Stimulated activated CD4-positive, alpha-beta T cell treated with anti-CD3 and anti-CD28 coated beads, Interleukin-1b, Interleukin-23, amount 100 ng/mL, for 1 hour (primary cell): Measurements from ENCODE around the gene NDUFB4.
A peak's percentile ranks its signal among the peaks of the same experiment; 100 is the strongest.

Experiments
- DNase-seq, 2 donors: peaks; one replicate each; pipeline ENCODE4 v3.0.0-alpha.2; 2020; ENCODE audit warnings: low read depth in 2 of 2

NDUFB4 gene

DNA sequence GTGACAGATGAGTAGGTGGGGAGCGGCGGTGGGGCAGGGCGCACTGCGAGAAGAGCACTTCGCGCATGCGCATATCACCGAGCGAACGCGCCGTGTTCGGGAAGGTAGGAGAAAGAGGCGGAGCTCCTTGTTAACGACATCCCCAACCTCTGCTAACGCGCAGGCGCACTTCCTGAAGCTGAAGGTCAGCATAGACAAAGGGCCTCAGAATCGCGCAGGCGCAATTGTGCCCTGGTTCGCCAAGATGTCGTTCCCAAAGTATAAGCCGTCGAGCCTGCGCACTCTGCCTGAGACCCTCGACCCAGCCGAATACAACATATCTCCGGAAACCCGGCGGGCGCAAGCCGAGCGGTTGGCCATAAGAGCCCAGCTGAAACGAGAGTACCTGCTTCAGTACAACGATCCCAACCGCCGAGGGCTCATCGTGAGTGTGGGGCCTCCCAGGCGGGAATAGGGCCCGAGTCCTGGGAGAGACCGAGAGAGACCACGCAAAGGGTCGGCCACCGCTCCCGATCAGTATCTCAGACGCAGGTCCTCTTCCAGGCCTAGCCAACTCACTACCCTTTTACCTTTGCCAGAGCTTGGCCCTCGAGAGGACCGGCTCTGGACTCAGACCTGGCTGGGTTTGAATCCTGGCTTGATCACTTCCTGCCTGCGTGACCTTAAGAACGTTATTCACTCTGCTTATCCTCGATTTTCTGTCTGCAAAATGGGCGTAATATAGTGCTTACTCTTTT is at the start of gene NDUFB4:
NDUFB4 (plus strand) TSS at position 221 of the 737 bp plus-strand sequence; CDS start at position 245, 24 bp downstream.
- DNase-seq: peak; percentile 84 to 91

DNA sequence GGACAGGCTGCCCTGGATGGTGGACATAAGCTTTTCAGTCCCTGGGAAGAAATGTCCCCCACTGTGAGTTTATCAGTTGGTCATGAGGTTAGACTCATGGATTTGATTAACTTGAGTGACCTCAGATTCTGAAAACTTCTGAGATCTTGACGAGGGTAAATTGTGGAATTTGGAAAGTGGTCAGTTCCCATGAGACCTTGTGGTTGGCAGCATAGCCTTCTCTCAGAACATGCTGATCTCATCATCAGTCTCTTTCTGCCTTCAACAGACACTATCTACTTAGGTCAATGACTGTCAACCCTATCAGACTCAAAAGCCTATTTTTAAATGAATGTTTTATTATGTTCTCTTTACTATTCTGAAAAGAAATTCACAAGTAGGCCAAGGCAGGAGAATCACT is 45.6 kb upstream of the NDUFB4 start:
- no peak for DNase-seq

DNA sequence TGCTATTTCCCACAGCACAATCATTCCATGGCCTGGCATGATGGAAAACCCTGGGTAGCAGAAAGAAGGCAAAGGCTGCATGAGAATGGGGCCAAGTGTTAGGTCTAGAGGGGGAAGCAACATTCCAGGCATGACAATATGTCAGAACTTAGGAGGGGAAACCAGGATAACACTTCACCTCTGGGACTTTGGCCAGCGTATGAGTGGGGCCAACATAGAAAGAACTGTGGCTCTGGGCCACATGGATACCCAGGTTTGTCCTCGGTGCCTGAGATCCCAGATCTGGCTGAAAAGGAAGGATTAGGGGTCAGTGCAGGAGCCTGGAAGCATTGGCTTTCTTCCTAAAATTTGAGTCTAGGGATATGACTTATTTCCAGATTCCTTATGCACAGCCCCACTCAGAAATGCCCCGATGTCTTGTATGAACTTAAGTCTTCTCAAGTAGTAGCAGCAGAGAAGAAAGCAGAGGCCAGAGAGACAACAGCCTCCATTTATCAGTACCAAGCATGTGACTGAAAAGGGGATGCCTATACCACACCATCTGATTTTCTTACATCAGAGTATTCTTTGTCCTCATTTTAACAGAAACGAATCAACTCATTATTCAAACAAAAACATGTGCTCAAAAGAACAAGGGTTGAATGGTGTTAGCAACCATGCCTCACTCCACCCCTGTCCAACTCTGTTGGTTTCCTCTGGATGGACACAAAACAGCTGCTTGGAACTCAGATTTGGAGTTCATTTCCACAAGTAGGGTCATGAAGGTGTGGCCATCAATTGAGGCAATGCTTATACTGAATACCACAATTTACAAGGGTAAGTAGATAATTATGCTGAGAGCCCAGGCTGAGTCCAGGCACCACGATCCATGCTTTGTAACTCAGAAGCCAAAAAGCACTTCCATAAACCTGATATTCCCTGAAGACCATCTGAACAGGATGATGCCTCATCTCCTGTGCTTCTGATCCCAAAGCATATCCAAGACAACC is 43.7 kb upstream of the NDUFB4 start:
- DNase-seq: no peak

DNA sequence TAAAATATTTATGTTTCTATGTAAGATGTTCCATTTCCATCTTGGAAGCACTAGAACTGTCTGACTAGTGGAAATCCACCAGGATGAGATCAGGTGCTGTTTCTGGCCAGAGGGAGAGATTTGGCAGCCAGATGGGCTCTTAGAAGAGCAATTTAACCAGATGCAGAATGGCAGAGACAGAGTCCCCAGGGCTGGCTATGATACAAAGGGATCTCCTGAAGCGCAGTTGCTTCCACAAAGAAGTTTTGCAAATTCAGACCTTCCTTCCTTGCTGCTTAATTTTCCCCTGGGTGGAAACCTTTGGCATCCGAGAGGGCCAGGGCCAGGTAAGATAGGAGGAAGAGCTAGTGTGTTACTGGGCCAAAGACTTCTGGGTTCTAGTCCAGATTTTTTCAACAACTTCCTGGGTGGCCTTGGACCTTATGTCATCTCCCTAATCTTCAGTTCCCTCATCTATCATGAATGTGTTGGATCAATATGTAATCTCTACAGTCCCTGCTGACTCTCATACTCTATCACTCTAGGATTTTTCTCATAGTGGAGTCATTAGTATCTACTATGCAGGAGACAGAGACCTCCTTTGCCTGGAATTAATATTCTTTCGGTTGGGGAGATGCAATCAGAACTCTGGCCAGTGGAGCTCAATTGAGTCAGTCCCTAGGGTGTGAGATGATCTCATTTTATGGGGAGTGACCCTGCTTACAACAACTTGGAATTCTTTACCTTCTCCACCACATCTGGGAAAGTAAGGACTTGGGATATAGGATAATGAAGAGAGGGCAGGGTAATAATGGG is 41.1 kb upstream of the NDUFB4 start:
- DNase-seq: no peak

DNA sequence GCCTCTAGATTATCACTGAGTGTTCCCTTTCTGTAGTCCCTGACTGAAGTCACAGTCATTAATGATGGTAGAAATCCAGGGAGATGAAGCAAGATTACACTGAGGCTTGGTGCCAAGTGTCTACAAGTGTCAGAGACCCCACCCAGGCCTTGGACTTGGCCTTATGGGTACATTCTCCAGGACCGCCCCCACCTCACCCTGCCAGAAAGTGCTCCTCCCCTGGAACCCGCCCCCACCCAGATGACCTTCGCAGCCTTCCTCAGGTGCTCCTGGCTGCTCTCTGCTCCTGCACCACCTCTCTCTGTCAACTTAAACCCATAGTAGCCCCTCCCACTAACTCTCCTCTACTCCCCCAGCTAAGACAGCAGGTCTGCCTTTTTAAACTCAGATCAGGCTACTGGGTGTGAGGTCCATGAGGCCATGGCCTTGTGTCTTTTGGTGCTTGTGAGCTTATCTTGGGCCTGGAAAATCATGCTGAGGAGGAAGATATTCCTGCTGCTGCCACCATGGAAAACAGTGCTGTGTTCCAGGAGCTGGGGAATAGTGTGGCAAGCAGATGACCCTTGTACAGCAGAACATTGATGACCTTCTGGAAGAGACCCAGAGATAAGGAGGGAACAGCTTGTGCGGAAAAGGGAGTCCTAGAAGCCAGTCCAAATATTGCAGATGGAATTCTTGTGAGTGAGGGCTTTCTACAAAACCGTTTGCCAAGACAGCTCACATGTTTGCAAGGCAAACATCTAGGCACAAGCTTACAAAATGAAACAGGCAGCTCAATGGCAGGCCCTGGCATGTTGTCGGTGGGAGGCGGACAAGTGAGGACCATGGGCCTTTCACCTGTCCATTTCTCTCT is 40.3 kb upstream of the NDUFB4 start:
- DNase-seq: no peak

DNA sequence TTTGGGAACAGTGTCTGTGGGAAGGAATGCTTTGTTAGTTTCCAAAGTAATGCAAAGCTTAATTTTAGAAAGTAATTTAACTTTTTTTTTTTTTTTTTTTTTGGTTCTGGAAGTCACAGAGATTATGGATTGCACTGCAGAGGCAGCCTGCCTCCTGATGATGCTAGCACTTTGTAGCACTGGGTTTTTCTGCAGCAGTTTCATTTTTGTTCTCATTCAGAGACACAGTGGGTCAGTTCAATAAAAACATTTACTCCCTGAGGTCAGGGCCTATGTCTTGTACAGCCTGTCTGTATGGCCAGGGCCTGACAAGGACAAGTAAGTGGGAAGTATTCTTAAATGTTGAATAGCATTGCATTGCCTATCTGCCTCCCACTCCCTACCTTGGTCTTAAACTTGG is 39.0 kb upstream of the NDUFB4 start:
- no peak for DNase-seq

DNA sequence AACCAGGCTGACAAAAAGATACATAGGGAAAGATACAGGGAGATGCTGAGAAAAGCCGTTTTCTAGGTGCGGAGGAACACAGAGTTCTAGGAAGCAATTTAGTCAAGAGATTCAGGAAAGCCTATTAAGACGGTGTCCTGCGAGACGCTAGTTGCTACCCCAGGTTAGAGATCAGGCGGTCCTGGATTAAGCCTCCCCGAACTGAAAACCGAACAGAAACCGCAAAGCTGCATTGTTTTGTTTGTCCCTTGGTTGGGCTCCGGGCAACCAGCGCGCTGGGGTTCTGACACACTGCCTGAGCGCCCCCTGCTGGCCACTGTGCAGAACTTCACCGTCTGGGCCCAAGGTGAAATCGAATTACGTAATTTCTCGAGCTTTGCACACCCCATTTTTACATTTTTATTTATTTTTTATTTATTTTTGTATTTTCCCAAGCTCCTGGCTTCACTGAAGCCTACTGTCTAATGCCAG is 37.3 kb upstream of the NDUFB4 start:
- DNase-seq: peak; percentile 64 to 65

DNA sequence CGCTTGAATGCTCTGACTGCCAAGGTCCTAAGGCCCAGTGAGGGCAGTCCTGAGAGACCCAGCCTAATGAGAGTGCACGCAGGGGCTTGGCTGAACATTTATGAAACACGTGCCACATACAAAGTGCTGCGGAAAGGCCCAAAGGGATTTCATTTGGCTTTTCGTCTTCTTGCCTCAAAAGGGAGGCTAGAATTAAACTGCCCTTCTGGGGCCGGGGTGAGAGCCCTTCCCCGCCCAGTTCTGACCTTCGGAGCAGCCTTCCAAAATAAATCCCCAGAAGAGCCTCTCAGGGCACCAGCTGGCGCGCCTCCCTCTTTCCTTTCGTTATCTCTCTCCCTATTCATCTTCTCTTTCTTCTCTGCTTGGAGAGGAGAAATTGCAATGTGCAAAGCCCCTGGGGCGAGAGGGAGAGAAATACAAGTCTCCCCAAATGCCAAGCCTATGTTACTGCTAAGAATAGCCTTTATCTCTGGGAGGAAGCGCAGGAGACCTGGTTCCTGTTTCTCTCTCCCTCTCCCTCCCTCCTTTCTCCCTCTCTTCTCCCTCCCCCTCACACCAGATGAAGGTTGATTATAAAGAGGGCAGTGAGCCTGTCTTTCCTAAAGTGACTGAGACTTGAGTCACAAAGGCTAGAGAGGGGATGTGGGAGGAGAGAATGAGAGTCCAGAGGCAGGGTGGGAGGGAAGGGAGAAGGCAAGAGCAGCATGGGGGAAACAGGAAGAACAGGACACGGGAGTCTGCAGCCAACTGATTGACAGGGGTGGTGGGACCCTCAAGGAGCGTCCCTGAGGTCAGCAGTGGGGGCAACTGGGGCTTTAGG is 36.7 kb upstream of the NDUFB4 start:
- DNase-seq: no peak

DNA sequence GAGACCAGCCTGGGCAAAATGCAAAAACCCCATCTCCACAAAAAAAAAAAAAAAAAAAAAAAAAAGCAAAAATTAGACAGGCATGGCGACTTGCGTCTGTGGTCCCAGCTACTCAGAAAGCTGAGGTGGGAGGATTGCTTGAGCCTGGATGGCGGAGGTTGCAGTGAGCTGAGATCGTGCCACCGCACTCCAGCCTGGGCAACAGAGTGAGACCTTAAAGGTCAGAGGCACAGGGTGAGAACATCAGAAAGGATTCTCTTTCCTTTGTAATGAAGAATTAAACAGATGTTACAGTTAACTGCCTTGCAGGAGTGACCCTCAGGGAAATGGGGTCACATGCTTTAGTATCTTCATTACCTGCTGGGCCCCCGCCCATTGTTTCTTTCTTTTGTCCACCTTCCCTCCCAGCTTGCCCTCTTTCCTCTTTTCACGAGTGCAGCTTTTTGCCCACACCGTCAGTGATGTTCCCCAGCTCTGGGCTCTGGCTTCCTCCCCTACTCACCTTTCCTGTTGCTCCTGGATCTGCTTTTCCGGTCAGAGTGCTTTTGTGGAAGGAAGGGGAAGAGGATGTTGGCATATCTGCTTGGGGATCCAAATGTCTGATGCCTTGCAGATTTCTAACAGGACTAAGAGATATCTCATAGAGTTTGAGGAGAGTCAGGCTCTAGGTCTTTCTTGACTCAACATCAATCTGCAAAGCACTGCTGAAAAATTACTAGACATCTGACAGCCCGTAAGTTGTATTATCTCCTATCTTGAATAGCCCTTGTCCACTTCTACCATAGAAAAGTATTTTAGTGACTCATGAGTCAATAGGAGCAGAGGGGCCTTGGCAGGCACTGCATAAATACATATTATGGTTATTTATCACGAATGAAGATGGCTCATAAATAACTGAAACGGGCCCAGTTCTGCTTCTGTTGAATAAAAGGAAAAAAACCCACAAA is 35.6 kb upstream of the NDUFB4 start:
- no peak for DNase-seq

DNA sequence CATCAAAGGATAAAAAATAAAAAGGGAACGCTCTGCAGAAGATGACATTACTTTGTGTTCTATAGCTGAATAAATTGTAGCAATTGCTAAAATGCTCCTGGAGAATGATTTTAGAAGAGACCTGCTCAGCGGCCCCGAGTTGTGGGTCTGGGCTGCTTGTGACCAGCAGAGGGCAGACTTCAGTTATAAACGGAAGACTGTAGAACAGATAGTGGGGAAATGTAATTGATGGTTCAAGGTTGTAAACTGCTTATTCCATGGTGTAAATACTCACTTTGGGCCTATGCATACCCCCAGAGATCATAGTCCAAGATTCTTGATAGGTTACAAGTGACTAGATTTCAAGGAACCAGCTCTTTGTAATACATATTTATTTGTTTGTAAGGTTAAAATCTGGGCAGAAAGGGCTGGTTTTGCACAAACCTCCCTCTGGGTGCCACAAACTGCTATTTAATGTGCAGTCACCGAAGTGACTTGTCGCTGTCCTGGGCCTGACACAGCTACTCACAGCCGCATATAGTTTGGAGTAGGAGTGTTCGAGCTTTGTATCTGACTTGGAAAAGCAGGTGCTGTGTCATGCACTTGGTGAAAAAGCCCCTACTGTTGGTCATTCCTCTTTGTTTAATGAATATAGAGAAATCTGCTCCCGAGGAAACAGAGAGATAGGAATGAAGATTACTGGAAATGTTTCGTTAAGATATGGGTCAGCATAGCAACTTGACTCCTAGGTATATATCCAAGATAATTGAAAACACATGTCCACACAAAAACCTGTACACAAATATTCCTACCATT is 34.7 kb upstream of the NDUFB4 start:
- peak; percentile 33 to 44 for DNase-seq

DNA sequence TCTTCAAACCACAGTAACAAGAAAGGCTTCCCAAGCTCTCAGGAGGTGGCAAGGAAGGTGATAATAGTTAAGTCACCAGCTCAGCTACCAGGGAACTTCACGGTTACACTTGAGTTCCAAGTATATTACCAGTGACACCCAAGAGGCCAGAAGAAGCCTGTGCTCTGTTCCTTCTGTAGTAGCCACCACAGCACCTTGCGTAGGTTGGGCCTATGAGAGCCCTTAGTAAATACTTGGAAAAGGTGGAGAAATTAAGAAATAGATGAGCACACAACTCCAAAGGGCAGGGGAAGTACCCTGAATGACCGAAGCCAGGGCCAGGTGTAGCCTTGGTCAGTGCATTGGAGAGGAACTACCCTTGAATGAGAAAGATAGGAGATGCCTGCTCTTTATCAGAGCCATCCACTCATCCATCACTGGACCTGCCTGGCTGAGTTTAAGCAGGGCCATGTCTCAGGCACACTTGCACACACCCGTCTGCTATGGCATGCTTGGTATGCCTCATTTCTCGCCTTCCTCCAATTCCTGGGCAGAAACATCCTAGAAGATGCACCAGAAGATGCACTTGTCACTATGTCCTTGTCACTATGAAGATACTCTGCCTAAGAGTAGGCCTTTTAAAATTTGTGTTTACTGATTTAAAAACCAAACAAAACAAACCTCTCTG is 32.6 kb upstream of the NDUFB4 start:
- no peak for DNase-seq

DNA sequence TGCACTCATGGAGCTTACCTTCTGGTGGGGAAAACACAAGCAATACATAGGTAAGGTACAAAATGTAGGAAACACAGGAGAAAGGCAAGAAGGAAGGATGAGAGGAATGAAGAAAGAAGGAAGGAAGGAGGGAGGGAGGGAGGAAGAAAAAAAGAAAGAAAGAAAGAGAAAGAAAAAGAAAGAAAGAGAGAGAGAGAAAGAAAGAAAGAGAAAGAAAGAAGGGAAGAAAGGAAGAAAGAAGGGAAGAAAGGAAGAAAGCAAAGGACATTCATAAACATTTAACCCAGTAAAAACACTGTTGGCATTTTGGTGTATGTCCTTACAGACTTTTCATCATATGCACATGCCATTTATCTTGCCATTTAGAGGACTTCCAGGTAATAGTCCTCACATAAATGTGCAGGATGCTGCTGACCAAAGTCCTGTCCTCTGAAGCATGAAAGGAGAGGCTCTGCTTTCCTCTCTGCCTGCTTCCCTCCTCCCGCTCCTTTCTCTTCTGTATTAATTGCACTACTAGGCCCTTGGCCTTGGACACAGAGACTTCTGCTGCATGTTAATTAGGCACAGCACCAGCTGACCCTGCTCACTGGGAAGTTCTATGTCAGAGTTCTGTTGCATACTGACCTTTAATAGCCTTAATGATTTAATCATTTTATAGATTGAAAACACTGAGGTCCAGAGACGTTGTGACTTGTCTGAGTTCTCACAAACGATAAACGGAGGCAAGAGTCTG is 29.7 kb upstream of the NDUFB4 start:
- no peak for DNase-seq

DNA sequence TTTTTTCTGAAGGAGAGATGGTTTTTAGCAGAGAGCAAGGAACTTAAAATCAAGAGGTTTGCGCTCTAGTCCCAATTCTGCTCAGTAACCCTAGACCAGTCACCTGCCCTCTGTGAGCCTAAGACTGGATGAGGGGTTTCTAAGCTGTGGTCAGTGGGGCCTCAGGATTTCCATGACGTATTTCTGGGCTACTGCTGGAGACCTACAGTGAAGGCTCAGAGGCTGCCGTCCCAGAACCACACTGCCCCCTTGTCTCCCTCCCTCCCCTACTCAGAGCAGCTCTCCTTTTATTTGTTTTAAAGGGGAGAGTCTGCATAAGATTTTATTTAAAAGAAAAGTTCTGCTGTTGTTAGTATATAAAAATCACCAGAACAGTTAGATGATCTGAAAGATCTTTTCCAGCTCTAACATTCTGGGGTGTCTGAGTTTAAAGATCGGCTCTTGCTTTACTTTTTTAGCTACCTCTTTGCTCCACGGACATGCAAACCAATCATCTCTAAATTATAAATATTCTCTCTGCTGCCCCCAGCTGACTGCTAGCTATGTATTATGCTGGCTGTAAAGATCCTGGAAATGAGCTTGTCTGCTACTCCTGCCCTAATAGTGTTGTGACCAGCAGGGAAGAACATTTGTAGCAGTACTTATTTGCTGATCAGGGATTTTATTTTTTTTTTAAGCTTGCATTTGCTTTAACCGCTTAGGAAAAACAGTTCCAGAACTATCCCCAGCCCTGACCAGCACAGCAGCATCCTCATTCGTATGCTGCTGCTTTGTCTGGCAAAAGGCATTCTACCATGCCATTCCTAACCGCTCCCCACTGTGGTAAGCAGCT is 28.6 kb upstream of the NDUFB4 start:
- no peak for DNase-seq

DNA sequence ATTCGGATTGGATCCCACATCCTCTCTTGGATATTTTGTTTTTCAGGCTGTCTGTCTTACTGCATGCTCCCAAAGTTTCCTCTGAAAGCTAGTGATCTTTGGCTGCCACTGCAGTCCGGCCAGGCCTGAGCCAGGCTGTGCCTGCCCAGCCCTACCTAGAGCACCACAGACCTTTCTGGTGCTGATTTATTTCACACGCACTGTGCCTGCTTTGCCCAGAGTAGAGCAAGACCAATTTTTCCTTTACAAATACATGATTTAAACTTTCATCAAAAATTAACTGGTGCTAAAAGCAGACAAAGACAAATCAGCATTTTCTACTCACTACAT is 28.0 kb upstream of the NDUFB4 start:
- DNase-seq: no peak

DNA sequence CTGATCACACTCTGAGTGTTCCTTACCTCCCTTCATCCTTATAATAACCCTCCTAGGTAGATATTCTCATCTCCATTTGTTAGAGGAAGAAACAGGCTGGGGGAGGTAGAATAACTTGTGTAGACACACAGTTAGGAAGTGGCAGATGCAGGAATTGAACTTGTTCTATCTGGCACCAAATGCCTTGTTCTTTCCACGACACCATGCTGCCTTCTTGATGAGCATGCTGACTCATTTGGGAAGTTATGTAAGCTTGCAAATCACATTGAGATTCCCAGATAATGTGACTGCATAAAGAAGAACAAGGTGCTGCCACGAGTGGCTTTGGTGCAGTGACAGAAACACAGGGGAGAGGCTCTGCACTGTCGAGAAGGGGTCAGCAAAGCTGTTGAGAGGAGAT is 27.5 kb upstream of the NDUFB4 start:
- no peak for DNase-seq
